HepG2 (cell line): Measurements from ENCODE around the gene ADIPOR1. TPM values are rescaled to one million over a fixed set of nuclear protein-coding genes. Genes with fewer than 3 reads are reported as not detected.

ENCODE experiments used
- ARID3A ChIP-seq: IDR thresholded peaks from 2 replicates; pipeline ENCODE4 v1.6.1; 2012; ENCODE audit warnings: low read depth, low read length, improper control_type of control experiment
- ARID5B ChIP-seq: IDR thresholded peaks from 2 replicates; pipeline ENCODE4 v1.4.0; 2020; ENCODE audit warnings: mild to moderate bottlenecking, missing genetic modification reagents
- ATF1 ChIP-seq: IDR thresholded peaks from 2 replicates; pipeline ENCODE4 v1.6.1; 2016; ENCODE audit warnings: mild to moderate bottlenecking, control low read depth
- CEBPB ChIP-seq: IDR thresholded peaks from 2 replicates; pipeline ENCODE4 v1.6.1; 2011; ENCODE audit warnings: low read depth, low read length, improper control_type of control experiment, borderline replicate concordance
- CEBPZ ChIP-seq: IDR thresholded peaks from 2 replicates; pipeline ENCODE4 v1.6.1; 2012; ENCODE audit warnings: low read length, improper control_type of control experiment
- GATAD2A ChIP-seq: IDR thresholded peaks from 2 replicates; pipeline ENCODE4 v1.6.1; 2016
- HNRNPH1 ChIP-seq: fragments of 200-400 bp; formaldehyde crosslinking; optimal IDR thresholded peaks from 2 replicates; pipeline ENCODE3; 2017; ENCODE audit warnings: mild to moderate bottlenecking, low read depth, low read length
- RFX5 ChIP-seq: IDR thresholded peaks from 2 replicates; pipeline ENCODE4 v1.6.1; 2011; ENCODE audit warnings: low read depth, low read length, improper control_type of control experiment
- SP140L ChIP-seq: sonication (generic); formaldehyde crosslinking; IDR thresholded peaks from 2 replicates; pipeline ENCODE4 v1.4.0; 2020; ENCODE audit warnings: missing genetic modification reagents, borderline replicate concordance
- THAP11 ChIP-seq: IDR thresholded peaks from 2 replicates; pipeline ENCODE4 v1.6.1; 2016; ENCODE audit warnings: missing biosample characterization, missing genetic modification reagents
- USF2 ChIP-seq, 2 experiments: sonication (generic) in 1 of 2; formaldehyde crosslinking in 1 of 2; IDR thresholded peaks; 2 replicates each; pipeline versions ENCODE4 v1.5.1 to v1.6.1; 2011 to 2020; ENCODE audit warnings: borderline replicate concordance in 1 of 2, low read depth in 1 of 2, low read length in 1 of 2, mild to moderate bottlenecking in 1 of 2, missing genetic modification reagents in 1 of 2, moderate library complexity in 1 of 2
- ZBTB44 ChIP-seq: sonication (generic); formaldehyde crosslinking; IDR thresholded peaks from 2 replicates; pipeline ENCODE4 v1.4.0; 2020; ENCODE audit warnings: missing genetic modification reagents
- ZNF225 ChIP-seq: sonication (generic); formaldehyde crosslinking; IDR thresholded peaks from 2 replicates; pipeline ENCODE4 v1.4.0; 2020; ENCODE audit warnings: mild to moderate bottlenecking, missing genetic modification reagents
- ZNF260 ChIP-seq: sonication (generic); formaldehyde crosslinking; IDR thresholded peaks from 2 replicates; pipeline ENCODE4 v1.4.0; 2020; ENCODE audit warnings: missing genetic modification reagents, low read depth, mild to moderate bottlenecking, borderline replicate concordance
- ZNF567 ChIP-seq: sonication (generic); formaldehyde crosslinking; IDR thresholded peaks from 2 replicates; pipeline ENCODE4 v1.8.1; 2023; ENCODE audit warnings: mild to moderate bottlenecking, missing genetic modification reagents, borderline replicate concordance
- ZNF644 ChIP-seq: IDR thresholded peaks from 2 replicates; pipeline ENCODE4 v1.6.1; 2016; ENCODE audit warnings: low read depth
- polyA plus RNA-seq, 8 experiments: library from polyadenylated mRNA; depleted of rRNA in 3 of 8; stranded (reverse) in 7 of 8; unstranded in 1 of 8; fragments of >200 nt; fragmentation: Illumina TruSeq in 4 of 8; extraction: Trizol in 4 of 8; gene quantifications; 2 replicates each; pipeline versions ENCODE4 v1.2.1 to v1.2.3, GENCODE V29; 2011 to 2016; ENCODE audit warnings: low read depth in 4 of 8, missing spikeins in 1 of 8, mixed read lengths in 1 of 8; ENCODE audit not compliant: insufficient read depth in 1 of 8
- total RNA-seq, 5 experiments: library from RNA; depleted of rRNA; stranded (reverse); fragments of >200 nt; fragmentation: Illumina TruSeq; extraction: Trizol; gene quantifications; 2 replicates each; pipeline ENCODE4 v1.2.3, GENCODE V29; 2016; ENCODE audit warnings: low read depth in 1 of 5

The ADIPOR1 gene
- total and polyA plus RNA-seq, 2 of the 13 experiments (the other 11 are each of a cell fraction or from before 2014, with no cell fraction given): 60.0 to 141 TPM

- no peak for TF ChIP-seq ZBTB44 (CRISPR knock-in tag)
- no peak for TF ChIP-seq CEBPB
- no peak for TF ChIP-seq HNRNPH1
- TF ChIP-seq CEBPZ: no peak
- TF ChIP-seq SP140L (CRISPR knock-in tag): no peak
- peak; percentile 82 for TF ChIP-seq THAP11 (CRISPR knock-in tag)
- TF ChIP-seq ZNF644: no peak
- TF ChIP-seq ARID3A: no peak
- TF ChIP-seq ATF1: no peak
- TF ChIP-seq ZNF567: peak; percentile 59
- peak; percentile 92 for TF ChIP-seq ZNF225 (CRISPR knock-in tag)
- TF ChIP-seq ZNF260: no peak
- no peak for TF ChIP-seq RFX5
- TF ChIP-seq USF2 (IDR thresholded peaks at IDR 0.05; ENCODE audit: low read depth, low read length): no peak
- TF ChIP-seq USF2 (CRISPR knock-in tag; IDR thresholded peaks at IDR 0.05; ENCODE audit: borderline replicate concordance): no peak
- no peak for TF ChIP-seq GATAD2A (CRISPR knock-in tag)
- TF ChIP-seq ARID5B (CRISPR knock-in tag): 0 out of 2 replicates have a peak, but pooled peaks have one; percentile 11
Measured at GRCh38 chr1:202957733-202958543, at the start of gene ADIPOR1 (continued).
